CD4-positive, alpha-beta T cell (primary cell): Measurements from ENCODE around the gene RNU7-1. TPM values are rescaled to one million over a fixed set of nuclear protein-coding genes. Genes with fewer than 3 reads are reported as not detected.

Source experiments
- ATAC-seq: fragments of 200-7000 bp; cut with Tn5 transposase; one replicate; pipeline ENCODE4 v1.10.0; 2022; ENCODE audit warnings: mild to moderate bottlenecking; ENCODE audit not compliant: poor library complexity
- CTCF ChIA-PET: fragments of 350-600 bp; sonication (Branson Sonifier 250); formaldehyde crosslinking; loops from one replicate; lab custom pipeline; 2021; ENCODE audit warnings: antibody characterized with exemption, inconsistent platforms; lab: Charles Lee
- POLR2A ChIA-PET: fragments of 350-600 bp; sonication (Branson Sonifier 250); formaldehyde crosslinking; loops from one replicate; lab custom pipeline; 2021; ENCODE audit warnings: antibody characterized with exemption, inconsistent platforms; lab: Charles Lee
- DNase-seq, 14 experiments: peaks; one replicate each; pipeline ENCODE4 v3.0.0-alpha.2; 2013 to 2020; ENCODE audit warnings: mixed read lengths in 2 of 14
- H3K27ac ChIP-seq, 2 donors: one replicate each; pipeline versions ENCODE4 v1.5.1 to v1.7.0; 2013; ENCODE audit warnings: low read length in 2 of 2, low read depth in 1 of 2, mild to moderate bottlenecking in 1 of 2
- H3K27me3 ChIP-seq, 2 experiments: 1 replicate in 1 of 2; 2 replicates in 1 of 2; pipeline versions ENCODE4 v1.6.1 to v1.7.0; 2013; ENCODE audit warnings: low read length in 2 of 2, control low read depth in 1 of 2, mild to moderate bottlenecking in 1 of 2, moderate library complexity in 1 of 2; ENCODE audit not compliant: insufficient read depth in 2 of 2, control insufficient read depth in 1 of 2
- H3K36me3 ChIP-seq: one replicate; pipeline ENCODE4 v1.6.1; 2013; ENCODE audit warnings: low read length, control low read depth; ENCODE audit not compliant: insufficient read depth
- H3K4me1 ChIP-seq: one replicate; pipeline ENCODE4 v1.6.1; 2013; ENCODE audit warnings: low read length, control low read depth; ENCODE audit not compliant: insufficient read depth
- H3K4me3 ChIP-seq: one replicate; pipeline ENCODE4 v1.5.1; 2013; ENCODE audit warnings: mild to moderate bottlenecking, low read length, moderate library complexity
- H3K9me3 ChIP-seq, 2 experiments: 1 replicate in 1 of 2; 2 replicates in 1 of 2; pipeline versions ENCODE4 v1.6.1 to v1.7.0; 2013; ENCODE audit warnings: low read length in 2 of 2, mild to moderate bottlenecking in 2 of 2, control low read depth in 1 of 2, moderate library complexity in 1 of 2; ENCODE audit not compliant: control insufficient read depth in 1 of 2, insufficient read depth in 1 of 2
- H3K27ac Mint-ChIP-seq: one replicate; pipeline ENCODE4 v1.8.0; 2020; ENCODE audit warnings: mixed read lengths
- H3K27me3 Mint-ChIP-seq: one replicate; pipeline ENCODE4 v1.8.0; 2021; ENCODE audit warnings: mixed read lengths
- H3K36me3 Mint-ChIP-seq: one replicate; pipeline ENCODE4 v1.8.0; 2021; ENCODE audit warnings: low read depth, mixed read lengths
- H3K4me1 Mint-ChIP-seq: one replicate; pipeline ENCODE4 v1.8.0; 2021; ENCODE audit warnings: low read depth, mixed read lengths
- H3K4me3 Mint-ChIP-seq: one replicate; pipeline ENCODE4 v1.8.0; 2020; ENCODE audit warnings: mild to moderate bottlenecking, mixed read lengths
- H3K9me3 Mint-ChIP-seq: one replicate; pipeline ENCODE4 v1.8.0; 2020; ENCODE audit warnings: mixed read lengths
- CTCF ChIP-seq: fragments of 200-600 bp; IDR thresholded peaks from one replicate; pipeline ENCODE4 v1.8.0; 2022; ENCODE audit warnings: antibody characterized with exemption, mild to moderate bottlenecking
- intact Hi-C, 2 experiments: fragments of 100-400 bp; cut with DNase I in 1 of 2; cut with micrococcal nuclease in 1 of 2; formaldehyde crosslinking; loops; one replicate each; pipeline versions ENCODE4 v1.15.1 to v1.9.0; 2023 to 2025; cut with DNase I, micrococcal nuclease
- total RNA-seq, 174 experiments: library from RNA in 2 of 174; stranded (reverse) in 2 of 174; gene quantifications; one replicate each; pipeline ENCODE4 v1.2.3 and lab custom pipeline; 2021 to 2026

Gene RNU7-1
- total RNA-seq, 2 experiments from 2014 or later, result not detected

DNA sequence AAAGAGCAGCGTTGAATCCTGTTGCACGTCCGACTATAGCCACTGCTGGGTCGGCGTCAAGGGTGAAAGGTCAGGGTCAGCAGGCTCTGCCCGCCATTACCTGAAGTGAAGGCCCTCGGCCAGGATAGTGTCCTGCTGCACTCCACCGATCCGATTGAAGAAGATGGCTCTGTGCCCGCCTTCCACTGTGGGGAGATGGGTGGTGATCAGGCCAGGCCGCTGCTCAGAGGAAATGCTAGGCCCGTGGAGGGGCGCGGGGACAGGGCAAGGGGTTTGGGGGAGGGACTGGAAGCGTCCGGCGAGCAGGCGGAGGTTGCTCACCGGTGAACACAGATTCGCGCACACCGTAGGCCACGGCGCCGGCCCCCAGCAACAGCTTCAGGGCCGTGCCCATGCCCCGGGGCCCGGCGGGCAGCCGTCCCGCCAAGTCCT lies 26.5 kb downstream of the RNU7-1 start:
- Mint-ChIP-seq H3K4me3 (peak overlapping the region; percentile 100), H3K27me3 (no peaks in the 10 kb centered on the region)

GRCh38 chr12:6974180-6974579 lies 30.6 kb downstream of the RNU7-1 start:
- peaks cover 76% of the 10 kb centered on the region for H3K36me3 Mint-ChIP-seq
- intact Hi-C loops, result loop anchor here (5.0 kb wide), 2 partner anchors 37 to 122 kb away; partner anchors contain the start of genes CDCA3 (in 2 of the 2) and USP5 (in 2 of the 2)
- Histone ChIP-seq H3K27ac (no peak overlapping the region), H3K27me3 (no peaks in the 10 kb centered on the region), H3K36me3 (peaks cover 61% of the 10 kb centered on the region), H3K4me3 (no peak overlapping the region), H3K9me3 (no peaks in the 10 kb centered on the region), H3K4me1 (peaks cover 28% of the 10 kb centered on the region)
- no peak for TF ChIP-seq CTCF
- ATAC-seq (no peak), DNase-seq (no peak)
- H3K27me3 Mint-ChIP-seq, result no peaks in the 10 kb centered on the region
- ChIA-PET POLR2A (interaction anchor here (1.0 to 1.6 kb wide), 2 partner anchors 30 to 44 kb away, joined by 3 to 5 read pairs; partner anchors contain the start of genes C12orf57, LPCAT3 and RNU7-1), CTCF (interaction anchor here (0.7 to 1.7 kb wide), 4 partner anchors 9 to 44 kb away, joined by 3 to 4 read pairs (median 4); partner anchors contain the start of gene LPCAT3)
- H3K9me3 Mint-ChIP-seq, result no peaks in the 10 kb centered on the region
- no peak overlapping the region for H3K27ac Mint-ChIP-seq
- H3K4me1 Mint-ChIP-seq, result peaks cover 32% of the 10 kb centered on the region
- no peak overlapping the region for H3K4me3 Mint-ChIP-seq

More for the DNA sequence above, 26.5 kb downstream of the RNU7-1 start:
- no peaks in the 10 kb centered on the region for H3K27me3 ChIP-seq
- Mint-ChIP-seq H3K27ac (peak overlapping the region; percentile 90), H3K9me3 (no peaks in the 10 kb centered on the region), H3K36me3 (peaks cover 74% of the 10 kb centered on the region), H3K4me1 (peaks cover 42% of the 10 kb centered on the region)
- intact Hi-C loops, result loop anchor here (1.0 to 5.0 kb wide), 8 partner anchors 26 to 281 kb away; partner anchors contain the start of genes CDCA3 (in 2 of the 2), LPCAT3 (in 2 of the 2), USP5 (in 2 of the 2) and C12orf57 (in 1 of the 2)
- no peak for TF ChIP-seq CTCF
- peaks cover 60% of the 10 kb centered on the region for H3K36me3 ChIP-seq
- ATAC-seq (peak; percentile 8), DNase-seq (no peak)
- H3K4me1 ChIP-seq, result peaks cover 41% of the 10 kb centered on the region
- ChIA-PET POLR2A (interaction anchor here (0.6 to 4.8 kb wide), 4 partner anchors 25 to 281 kb away, joined by 3 to 80 read pairs (median 14); partner anchors contain the start of genes C12orf57, RNU7-1 and ZNF384), CTCF (interaction anchor here (1.4 to 2.9 kb wide), 2 partner anchors 25 to 32 kb away, joined by 6 to 14 read pairs; no protein-coding TSS in a partner anchor)
- peak overlapping the region; percentile 89 to 93 for H3K27ac ChIP-seq
- H3K9me3 ChIP-seq, result no peaks in the 10 kb centered on the region
- H3K4me3 ChIP-seq, result peak overlapping the region; percentile 99

- H3K4me1 ChIP-seq, result peaks cover 17% of the 10 kb centered on the region
- H3K4me3 ChIP-seq, result no peak overlapping the region
- no peak for ATAC-seq
- POLR2A ChIA-PET, result interaction anchor here (0.9 to 1.6 kb wide), 4 partner anchors 32 to 133 kb away, joined by 3 to 5 read pairs (median 3); partner anchors contain the start of genes C12orf57, C1RL, LPCAT3 and RNU7-1
- no peaks in the 10 kb centered on the region for H3K27me3 ChIP-seq
- no peaks in the 10 kb centered on the region for H3K9me3 ChIP-seq
- intact Hi-C loops, result loop anchor here in 1 of 2 experiments (5.0 kb wide), 1 partner anchor 117 kb away; the partner anchor contains the start of gene C1R
- no peak overlapping the region for H3K4me3 Mint-ChIP-seq
- CTCF ChIA-PET, result interaction anchor here (1.5 to 1.7 kb wide), 3 partner anchors 31 to 43 kb away, joined by 4 to 5 read pairs (median 4); partner anchors contain the start of gene LPCAT3
- H3K4me1 Mint-ChIP-seq, result peaks cover 23% of the 10 kb centered on the region
- peaks cover 72% of the 10 kb centered on the region for H3K36me3 ChIP-seq
- peaks cover 81% of the 10 kb centered on the region for H3K36me3 Mint-ChIP-seq
- no peak overlapping the region for H3K27ac Mint-ChIP-seq
- H3K9me3 Mint-ChIP-seq, result no peaks in the 10 kb centered on the region
- H3K27me3 Mint-ChIP-seq, result no peaks in the 10 kb centered on the region
- no peak overlapping the region for H3K27ac ChIP-seq
- no peak for DNase-seq
- no peak for TF ChIP-seq CTCF
Measured at GRCh38 chr12:6975297-6976032, 31.8 kb downstream of the RNU7-1 start.
